Effector memory CD4-positive, alpha-beta T cell (primary cell): ENCODE results near the gene DYNC2I2.

ENCODE experiments used
- DNase-seq, 3 donors: peaks; one replicate each; pipeline ENCODE4 v3.0.0-alpha.2; 2020
- H3K27ac ChIP-seq: 2 replicates; pipeline ENCODE4 v1.7.0; 2013; ENCODE audit warnings: mild to moderate bottlenecking, low read length, moderate library complexity; ENCODE audit not compliant: insufficient read depth, poor library complexity, severe bottlenecking
- H3K27me3 ChIP-seq: replicated peaks from 2 replicates; pipeline ENCODE4 v1.7.0; 2013; ENCODE audit warnings: mild to moderate bottlenecking, low read length; ENCODE audit not compliant: insufficient read depth, control insufficient read depth, poor library complexity, severe bottlenecking
- H3K36me3 ChIP-seq: 2 replicates; pipeline ENCODE4 v1.7.0; 2013; ENCODE audit warnings: mild to moderate bottlenecking, low read length, moderate library complexity; ENCODE audit not compliant: control insufficient read depth, insufficient read depth
- H3K4me1 ChIP-seq: 2 replicates; pipeline ENCODE4 v1.7.0; 2013; ENCODE audit warnings: low read length, mild to moderate bottlenecking; ENCODE audit not compliant: control insufficient read depth, insufficient read depth, poor library complexity, severe bottlenecking
- H3K4me3 ChIP-seq: 2 replicates; pipeline ENCODE4 v1.7.0; 2013; ENCODE audit warnings: low read length, low read depth, mild to moderate bottlenecking; ENCODE audit not compliant: insufficient read depth, poor library complexity, severe bottlenecking
- H3K9me3 ChIP-seq: 2 replicates; pipeline ENCODE4 v1.7.0; 2013; ENCODE audit warnings: mild to moderate bottlenecking, low read length, moderate library complexity; ENCODE audit not compliant: control insufficient read depth

Gene DYNC2I2

DNA sequence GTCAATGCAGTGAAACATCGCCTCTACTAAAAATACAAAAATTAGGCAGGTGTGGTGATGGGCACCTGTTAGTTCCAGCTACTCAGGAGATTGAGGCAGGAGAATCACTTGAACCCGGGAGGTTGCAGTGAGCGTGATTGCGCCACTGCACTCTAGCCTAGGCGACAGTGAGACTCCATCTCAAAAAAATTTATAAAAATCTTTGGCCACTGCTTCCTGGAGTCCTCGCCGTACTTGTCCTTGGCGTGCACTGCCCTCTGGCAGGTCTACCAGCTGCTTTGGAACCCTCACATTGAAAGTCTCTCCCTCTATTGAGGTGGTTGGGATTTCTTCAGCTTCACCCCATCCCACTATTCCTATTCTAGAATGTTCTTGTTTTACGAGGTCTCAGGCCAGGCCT, 25.0 kb downstream of the DYNC2I2 start:
- peaks cover 74% of the 10 kb centered on the region for H3K36me3 ChIP-seq
- H3K4me1 ChIP-seq: no peaks in the 10 kb centered on the region
- DNase-seq: no peak
- H3K27me3 ChIP-seq: no peaks in the 10 kb centered on the region
- H3K27ac ChIP-seq: no peak overlapping the region
- no peak overlapping the region for H3K4me3 ChIP-seq
- H3K9me3 ChIP-seq: no peaks in the 10 kb centered on the region

DNA sequence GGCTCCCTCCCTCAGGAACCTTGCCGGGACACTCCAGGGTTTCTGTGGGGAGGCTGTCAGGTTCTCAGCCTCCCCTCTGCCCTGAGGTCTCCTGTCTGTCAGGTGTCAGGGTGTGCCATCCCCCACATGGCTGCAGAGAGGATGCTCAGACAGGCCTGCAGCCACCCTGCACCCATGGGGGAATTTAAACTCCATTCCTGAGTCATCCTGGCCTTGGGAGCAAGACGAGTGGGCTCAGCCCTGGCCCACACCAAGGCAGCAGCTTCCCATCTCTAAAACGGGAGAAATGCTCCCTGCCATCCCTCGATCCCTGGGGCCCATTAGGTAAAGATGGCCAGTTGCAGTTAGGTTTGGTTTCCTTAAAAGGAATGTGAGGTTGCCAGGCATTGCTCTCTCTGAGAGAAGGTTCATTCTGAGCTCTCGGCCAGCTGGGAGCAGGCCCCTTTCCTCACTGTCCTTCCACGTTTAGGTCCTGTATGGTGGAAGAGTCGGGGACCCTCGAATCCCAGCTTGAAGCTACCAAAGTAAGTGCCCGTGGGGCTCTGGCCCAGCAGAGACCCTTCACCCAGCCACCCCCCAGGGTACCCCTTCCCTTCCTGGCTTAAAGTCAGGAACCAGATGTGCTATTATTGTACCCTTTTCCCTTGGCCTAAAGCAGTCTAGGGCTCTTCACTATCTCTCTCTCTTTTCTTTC, 26.6 kb downstream of the DYNC2I2 start:
- Histone ChIP-seq H3K4me3 (no peak overlapping the region), H3K4me1 (no peaks in the 10 kb centered on the region), H3K27me3 (no peaks in the 10 kb centered on the region), H3K36me3 (peaks cover 91% of the 10 kb centered on the region), H3K9me3 (no peaks in the 10 kb centered on the region), H3K27ac (no peak overlapping the region)
- no peak for DNase-seq

DNA sequence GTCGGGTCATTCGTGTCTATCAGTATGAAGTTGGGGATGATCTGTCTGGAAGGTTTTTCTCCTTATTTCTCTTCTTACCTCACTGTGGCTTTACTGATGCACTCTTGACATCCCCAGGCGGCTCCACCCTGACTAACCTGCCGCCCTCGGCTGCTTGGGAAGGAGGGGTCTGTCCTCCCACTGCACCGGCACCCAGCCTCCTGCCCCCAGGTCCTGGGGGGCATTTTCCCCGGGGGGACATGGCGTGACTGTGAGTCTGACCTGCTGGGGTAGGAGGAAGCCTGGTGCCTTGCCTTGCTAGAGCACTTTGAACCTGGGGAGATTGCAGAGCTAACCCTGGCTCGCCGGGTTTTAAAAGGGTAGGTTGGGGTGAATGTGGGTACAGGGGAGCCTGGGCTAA, 27.5 kb downstream of the DYNC2I2 start:
- Histone ChIP-seq H3K36me3 (peaks cover 98% of the 10 kb centered on the region), H3K27ac (no peak overlapping the region), H3K9me3 (no peaks in the 10 kb centered on the region), H3K4me3 (no peak overlapping the region), H3K27me3 (no peaks in the 10 kb centered on the region), H3K4me1 (no peaks in the 10 kb centered on the region)
- no peak for DNase-seq

DNA sequence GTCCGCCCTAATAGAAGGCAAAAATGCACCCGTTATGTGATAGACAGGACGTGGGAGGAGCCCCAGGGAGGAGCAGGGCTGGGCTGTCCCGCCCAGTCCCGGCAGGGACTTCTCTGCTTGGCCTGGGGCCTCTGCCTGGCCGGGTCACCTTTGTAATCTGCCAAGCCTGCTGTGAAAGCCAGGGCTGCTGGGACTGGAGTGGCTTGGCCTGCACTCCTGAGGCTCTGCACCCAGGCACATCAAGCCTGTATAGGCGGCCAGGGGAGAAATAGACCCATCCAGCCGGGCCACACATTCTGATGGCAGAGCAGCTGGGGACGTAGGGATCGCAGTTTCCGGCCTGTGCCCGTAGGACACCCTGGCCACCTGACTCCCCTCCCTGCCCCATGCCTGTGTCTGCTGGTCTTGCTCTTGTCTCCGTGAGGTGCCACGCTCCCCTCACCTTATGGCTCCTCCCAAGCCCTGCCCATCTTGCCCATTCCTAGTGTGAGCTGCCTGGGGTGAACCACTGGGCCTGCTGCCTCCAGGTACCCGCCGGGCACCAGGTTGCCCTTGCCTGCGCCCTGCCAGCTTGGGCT, 28.1 kb downstream of the DYNC2I2 start:
- Histone ChIP-seq H3K9me3 (no peaks in the 10 kb centered on the region), H3K4me1 (no peaks in the 10 kb centered on the region)

DNA sequence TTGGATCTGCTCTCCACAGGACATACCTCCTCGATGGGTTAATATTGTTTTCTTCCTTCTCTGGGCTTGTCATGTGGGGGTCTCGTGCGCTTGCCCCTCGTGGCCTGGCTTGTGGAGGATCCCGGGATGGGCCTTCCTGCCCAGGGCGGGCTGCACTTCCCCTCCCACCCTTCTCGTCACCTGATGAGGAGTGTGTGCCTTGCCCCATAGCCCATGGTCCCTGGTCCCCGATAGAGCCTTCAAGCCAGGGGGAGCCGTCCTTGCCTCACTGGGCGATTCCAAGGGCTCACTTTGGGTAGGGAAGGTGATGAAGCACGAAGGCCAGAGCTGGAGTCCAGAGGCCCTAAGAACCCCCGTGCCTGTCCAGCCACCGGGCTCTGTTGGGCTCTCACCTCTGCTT, 28.7 kb downstream of the DYNC2I2 start:
- H3K27ac ChIP-seq: no peak overlapping the region
- H3K4me3 ChIP-seq: no peak overlapping the region
- no peaks in the 10 kb centered on the region for H3K9me3 ChIP-seq
- no peak for DNase-seq
- no peaks in the 10 kb centered on the region for H3K27me3 ChIP-seq
- H3K36me3 ChIP-seq: peaks cover 89% of the 10 kb centered on the region
- no peaks in the 10 kb centered on the region for H3K4me1 ChIP-seq

More for the DNA sequence above, 28.1 kb downstream of the DYNC2I2 start:
- Histone ChIP-seq H3K36me3 (peaks cover 95% of the 10 kb centered on the region), H3K27me3 (no peaks in the 10 kb centered on the region), H3K4me3 (no peak overlapping the region), H3K27ac (no peak overlapping the region)
- DNase-seq: no peak

DNA sequence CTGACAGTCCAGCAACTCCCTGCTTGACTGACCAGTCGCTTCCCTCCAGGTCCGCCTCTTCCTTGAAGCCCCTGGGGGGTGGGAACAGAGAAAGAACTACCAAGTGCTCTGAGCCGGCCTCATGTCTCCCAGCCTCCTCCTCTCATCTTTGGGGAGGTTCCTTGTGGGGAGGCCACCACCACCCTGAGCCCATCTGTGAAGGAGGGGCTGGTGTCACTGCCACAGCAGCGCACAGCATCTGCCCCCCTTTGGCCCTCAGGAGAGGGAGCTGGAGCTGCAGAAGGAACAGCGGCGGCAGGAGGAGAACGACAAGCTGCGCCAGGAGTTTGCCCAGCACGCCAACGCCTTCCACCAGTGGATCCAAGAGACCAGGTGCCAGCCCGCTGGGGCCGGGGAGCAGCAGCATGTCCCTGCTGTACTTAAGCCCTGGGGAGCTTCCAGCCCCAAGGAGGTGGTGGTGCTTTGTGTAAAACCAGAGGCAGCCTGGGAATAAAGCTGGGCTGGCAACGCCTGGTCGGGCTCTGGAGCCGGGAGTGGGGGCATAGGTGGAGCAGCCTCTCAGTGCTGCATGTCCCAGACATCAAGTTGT, 29.4 kb downstream of the DYNC2I2 start:
- Histone ChIP-seq H3K36me3 (peaks cover 84% of the 10 kb centered on the region), H3K4me1 (no peaks in the 10 kb centered on the region), H3K4me3 (no peak overlapping the region), H3K27ac (no peak overlapping the region), H3K9me3 (no peaks in the 10 kb centered on the region), H3K27me3 (no peaks in the 10 kb centered on the region)
- no peak for DNase-seq

DNA sequence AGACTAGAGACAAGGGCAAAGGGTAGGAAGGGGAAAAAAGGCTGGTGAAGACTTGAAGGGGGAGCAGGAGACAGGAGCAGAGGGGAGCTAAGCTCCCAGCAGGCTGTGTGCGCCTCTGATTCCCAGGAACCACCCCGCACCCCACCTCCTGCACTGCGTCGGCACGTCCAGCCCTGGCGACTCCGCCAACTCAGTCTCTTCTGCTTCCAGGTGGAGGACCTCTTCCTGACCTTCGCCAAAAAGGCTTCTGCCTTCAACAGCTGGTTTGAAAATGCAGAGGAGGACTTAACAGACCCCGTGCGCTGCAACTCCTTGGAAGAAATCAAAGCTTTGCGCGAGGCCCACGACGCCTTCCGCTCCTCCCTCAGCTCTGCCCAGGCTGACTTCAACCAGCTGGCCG, 30.5 kb downstream of the DYNC2I2 start:
- no peaks in the 10 kb centered on the region for H3K4me1 ChIP-seq
- no peaks in the 10 kb centered on the region for H3K9me3 ChIP-seq
- DNase-seq: no peak
- H3K27ac ChIP-seq: no peak overlapping the region
- no peaks in the 10 kb centered on the region for H3K27me3 ChIP-seq
- H3K36me3 ChIP-seq: peaks cover 84% of the 10 kb centered on the region
- no peak overlapping the region for H3K4me3 ChIP-seq

DNA sequence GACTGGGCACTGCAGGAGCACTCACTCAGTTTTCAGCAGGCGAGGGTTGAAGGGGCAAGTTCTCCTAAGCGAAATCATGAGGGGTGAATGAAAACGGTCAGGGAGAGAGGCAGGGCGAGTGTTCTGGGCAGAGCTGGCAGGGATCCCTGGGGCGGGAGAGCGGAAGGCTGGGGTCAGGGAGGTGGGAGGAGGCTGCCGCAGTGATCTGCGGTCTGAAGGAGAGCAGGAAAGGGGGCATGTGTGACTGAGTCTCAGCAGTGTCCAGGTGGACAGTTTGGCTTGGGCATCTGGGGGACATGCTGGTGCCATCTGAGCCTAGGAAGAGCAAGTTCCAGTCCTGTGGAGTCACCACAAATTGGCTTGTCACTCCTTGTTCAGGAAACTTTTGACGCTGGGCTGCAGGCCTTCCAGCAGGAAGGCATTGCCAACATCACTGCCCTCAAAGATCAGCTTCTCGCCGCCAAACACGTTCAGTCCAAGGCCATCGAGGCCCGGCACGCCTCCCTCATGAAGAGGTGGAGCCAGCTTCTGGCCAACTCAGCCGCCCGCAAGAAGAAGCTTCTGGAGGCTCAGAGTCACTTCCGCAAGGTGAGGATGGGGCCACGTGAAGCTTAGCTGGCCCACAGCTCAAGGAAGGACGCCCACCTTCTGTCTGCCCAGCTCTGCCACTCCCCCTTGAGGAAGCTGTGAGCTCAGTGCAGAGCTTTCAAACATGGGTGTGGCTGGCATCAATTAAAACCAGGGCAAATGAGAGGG, 31.1 kb downstream of the DYNC2I2 start:
- no peak for DNase-seq
- no peak overlapping the region for H3K4me3 ChIP-seq
- no peaks in the 10 kb centered on the region for H3K27me3 ChIP-seq
- no peaks in the 10 kb centered on the region for H3K4me1 ChIP-seq
- no peak overlapping the region for H3K27ac ChIP-seq
- no peaks in the 10 kb centered on the region for H3K9me3 ChIP-seq
- peaks cover 85% of the 10 kb centered on the region for H3K36me3 ChIP-seq

DNA sequence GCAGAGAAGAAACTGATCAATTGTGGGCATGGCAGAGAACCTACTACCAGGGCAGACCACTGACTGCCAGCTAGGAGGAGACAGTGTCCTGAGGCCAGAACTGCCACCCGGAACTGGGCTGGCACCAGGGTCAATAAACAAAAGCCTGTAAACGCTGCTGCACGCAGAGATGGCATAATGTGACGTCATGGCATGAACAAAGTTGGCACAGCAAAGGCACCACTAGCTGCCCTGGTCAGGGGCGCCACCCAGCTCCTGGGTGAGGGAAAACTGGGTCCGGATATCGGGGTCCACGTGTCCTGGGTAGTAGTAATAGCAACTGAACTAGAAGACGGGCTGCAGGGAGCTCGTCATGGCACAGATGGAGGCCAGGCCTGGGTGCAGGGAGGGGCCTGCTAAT, 32.1 kb downstream of the DYNC2I2 start:
- Histone ChIP-seq H3K27me3 (no peaks in the 10 kb centered on the region), H3K4me3 (no peak overlapping the region), H3K4me1 (no peaks in the 10 kb centered on the region), H3K9me3 (no peaks in the 10 kb centered on the region), H3K27ac (no peak overlapping the region), H3K36me3 (peaks cover 86% of the 10 kb centered on the region)
- no peak for DNase-seq
